HepG2 (cell line): ENCODE results near the gene C11orf68. TPM values are rescaled to one million over a fixed set of nuclear protein-coding genes. Genes with fewer than 3 reads are reported as not detected.

Experiments
- ATAC-seq: fragments of 200-7000 bp; cut with Tn5 transposase; 3 replicates; pipeline ENCODE4 v1.9.1; 2020; ENCODE audit warnings: mild to moderate bottlenecking, moderate library complexity
- BruUV-seq: library from RNA; stranded (reverse); fragments of 400-500 nt; replicated peaks from 2 replicates; lab custom pipeline; 2021; lab: Mats Ljungman, UMichigan
- CTCF ChIA-PET: fragments of 300-600 bp; formaldehyde crosslinking; extraction: SDS; loops from one replicate; lab custom pipeline; 2021; ENCODE audit warnings: low total read pairs, inconsistent platforms, low intra/inter-chr PET ratio; lab: Yijun Ruan, JAX
- POLR2A ChIA-PET: fragments of 350-600 bp; sonication (Branson Sonifier 250); formaldehyde crosslinking; loops from one replicate; lab custom pipeline; 2020; ENCODE audit warnings: antibody characterized with exemption, inconsistent platforms; lab: Yijun Ruan, JAX
- DNase-seq: peaks from one replicate; pipeline ENCODE4 v3.0.0-alpha.2; 2015; ENCODE audit warnings: low spot score
- FAIRE-seq: peaks from 3 replicates; lab custom pipeline; 2011; peaks lifted over from hg19 to GRCh38; lab: Jason Lieb, UNC
- H2AFZ ChIP-seq: one replicate; pipeline ENCODE4 v1.6.1; 2011; ENCODE audit warnings: low read length, inconsistent platforms
- H3K27ac ChIP-seq: fragments of 300-600 bp; 3 replicates; pipeline ENCODE4 v1.8.0; 2011; ENCODE audit warnings: mixed run types, mild to moderate bottlenecking, mixed read lengths, low read length, inconsistent platforms; ENCODE audit not compliant: insufficient read depth; ENCODE audit errors: extremely low read length
- H3K27me3 ChIP-seq, 2 experiments: fragments of 200-600 bp in 1 of 2; 2 replicates in 1 of 2; 3 replicates in 1 of 2; pipeline versions ENCODE4 v1.6.0 to v1.8.0; 2011; ENCODE audit warnings: low read length in 2 of 2, mild to moderate bottlenecking in 2 of 2, moderate library complexity in 2 of 2, inconsistent platforms in 1 of 2; ENCODE audit not compliant: insufficient read depth in 2 of 2, control insufficient read depth in 1 of 2
- H3K36me3 ChIP-seq, 2 experiments: fragments of 200-600 bp in 1 of 2; replicated peaks in 1 of 2; 2 replicates in 1 of 2; 3 replicates in 1 of 2; pipeline versions ENCODE4 v1.5.1 to v1.8.0; 2011; ENCODE audit warnings: low read length in 2 of 2, inconsistent platforms in 1 of 2; ENCODE audit not compliant: insufficient read depth in 2 of 2, control insufficient read depth in 1 of 2
- H3K4me1 ChIP-seq: 2 replicates; pipeline ENCODE4 v1.5.1; 2012; ENCODE audit warnings: low read length, inconsistent platforms; ENCODE audit not compliant: insufficient read depth
- H3K4me2 ChIP-seq: 2 replicates; pipeline ENCODE4 v1.6.0; 2011; ENCODE audit warnings: low read depth, low read length, inconsistent platforms
- H3K4me3 ChIP-seq, 3 experiments: fragments of 200-600 bp in 1 of 3; sonication (generic), shearing (Covaris generic) in 1 of 3; replicated peaks in 1 of 3; 2 replicates each; pipeline ENCODE4 v1.5.1; 2011 to 2016; ENCODE audit warnings: low read length in 3 of 3, inconsistent platforms in 2 of 3, low read depth in 2 of 3, mild to moderate bottlenecking in 2 of 3, control low read depth in 1 of 3, mixed read lengths in 1 of 3; ENCODE audit not compliant: insufficient read depth in 1 of 3
- H3K79me2 ChIP-seq: one replicate; pipeline ENCODE4 v1.6.1; 2011; ENCODE audit warnings: low read length, inconsistent platforms; ENCODE audit not compliant: insufficient read depth
- H3K9ac ChIP-seq: 2 replicates; pipeline ENCODE4 v1.6.0; 2011; ENCODE audit warnings: mild to moderate bottlenecking, low read depth, low read length, inconsistent platforms; ENCODE audit not compliant: insufficient read depth
- H3K9me3 ChIP-seq: 2 replicates; pipeline ENCODE4 v1.5.1; 2012; ENCODE audit warnings: mild to moderate bottlenecking, low read length
- H4K20me1 ChIP-seq: 2 replicates; pipeline ENCODE4 v1.6.0; 2011; ENCODE audit warnings: inconsistent platforms, mild to moderate bottlenecking, low read length, moderate library complexity; ENCODE audit not compliant: insufficient read depth
- CBFB ChIP-seq: sonication (generic); formaldehyde crosslinking; IDR thresholded peaks from 2 replicates; pipeline ENCODE4 v1.4.0; 2020; ENCODE audit warnings: missing genetic modification reagents
- EED ChIP-seq: sonication (generic); formaldehyde crosslinking; IDR thresholded peaks from 2 replicates; pipeline ENCODE4 v1.5.0; 2020; ENCODE audit warnings: mild to moderate bottlenecking, missing genetic modification reagents
- ETV6 ChIP-seq: sonication (generic); formaldehyde crosslinking; conservative IDR thresholded peaks from 2 replicates; pipeline ENCODE4 v1.4.0; 2020; ENCODE audit warnings: missing genetic modification reagents
- HOXA9 ChIP-seq: sonication (generic); formaldehyde crosslinking; IDR thresholded peaks from 2 replicates; pipeline ENCODE4 v1.8.1; 2022; ENCODE audit warnings: missing genetic modification reagents, mild to moderate bottlenecking, moderate library complexity, borderline replicate concordance
- KDM1A ChIP-seq: IDR thresholded peaks from 2 replicates; pipeline ENCODE4 v1.6.1; 2016; ENCODE audit warnings: missing compliant biosample characterization
- MLXIP ChIP-seq: sonication (generic); formaldehyde crosslinking; IDR thresholded peaks from 2 replicates; pipeline ENCODE4 v1.9.0; 2021; ENCODE audit warnings: missing genetic modification reagents, borderline replicate concordance
- RFX1 ChIP-seq: fragments of 450-650 bp; IDR thresholded peaks from 2 replicates; pipeline ENCODE4 v1.6.1; 2017
- SP1 ChIP-seq, 2 experiments: fragments of 450-650 bp in 1 of 2; sonication (generic) in 1 of 2; formaldehyde crosslinking in 1 of 2; IDR thresholded peaks; 2 replicates each; pipeline versions ENCODE4 v1.4.0 to v1.6.1; 2016 to 2020; ENCODE audit warnings: missing genetic modification reagents in 1 of 2
- ZBTB49 ChIP-seq: sonication (generic); formaldehyde crosslinking; IDR thresholded peaks from 2 replicates; pipeline ENCODE4 v1.4.0; 2020; ENCODE audit warnings: missing genetic modification reagents, borderline replicate concordance
- ZIK1 ChIP-seq: sonication (generic); formaldehyde crosslinking; IDR thresholded peaks from 2 replicates; pipeline ENCODE4 v1.5.0; 2020; ENCODE audit warnings: mild to moderate bottlenecking, low read depth, missing genetic modification reagents, borderline replicate concordance
- ZNF317 ChIP-seq: sonication (generic); formaldehyde crosslinking; IDR thresholded peaks from 2 replicates; pipeline ENCODE4 v1.5.0; 2020; ENCODE audit warnings: mild to moderate bottlenecking, missing genetic modification reagents
- ZNF468 ChIP-seq: sonication (generic); formaldehyde crosslinking; IDR thresholded peaks from 2 replicates; pipeline ENCODE4 v1.8.0; 2022; ENCODE audit warnings: mild to moderate bottlenecking, moderate library complexity, missing genetic modification reagents
- WGBS: methylation state at CpG from one replicate; pipeline ENCODE4 v1.1.6; 2017; ENCODE audit warnings: low lambda C conversion rate; 5-methylcytosine and 5-hydroxymethylcytosine counted together
- in situ Hi-C: cut with HindIII; loops from 2 replicates; pipeline ENCODE4 v1.10.0; 2017; ENCODE audit warnings: low pct_unique_long_range_greater_than_20kb; ENCODE audit not compliant: extremely low pct_ligation_motif_present
- intact Hi-C: fragments of 100-400 bp; cut with micrococcal nuclease; formaldehyde crosslinking; loops from one replicate; pipeline ENCODE4 v1.10.0; 2022; ENCODE audit not compliant: unreplicated experiment
- polyA plus RNA-seq, 8 experiments: library from polyadenylated mRNA; depleted of rRNA in 3 of 8; stranded (reverse) in 7 of 8; unstranded in 1 of 8; fragments of >200 nt; fragmentation: Illumina TruSeq in 4 of 8; extraction: Trizol in 4 of 8; gene quantifications; 2 replicates each; pipeline versions ENCODE4 v1.2.1 to v1.2.3, GENCODE V29; 2011 to 2016; ENCODE audit warnings: low read depth in 4 of 8, missing spikeins in 1 of 8, mixed read lengths in 1 of 8; ENCODE audit not compliant: insufficient read depth in 1 of 8
- total RNA-seq, 5 experiments: library from RNA; depleted of rRNA; stranded (reverse); fragments of >200 nt; fragmentation: Illumina TruSeq; extraction: Trizol; gene quantifications; 2 replicates each; pipeline ENCODE4 v1.2.3, GENCODE V29; 2016; ENCODE audit warnings: low read depth in 1 of 5
- TF ChIP-seq, protein P1 (sequence below): sonication (generic); formaldehyde crosslinking; IDR thresholded peaks from 2 replicates; pipeline ENCODE4 v1.5.0; 2020; ENCODE audit warnings: missing genetic modification reagents

The C11orf68 gene
- total and polyA plus RNA-seq, 2 of the 13 experiments (the other 11 are each of a cell fraction or from before 2014, with no cell fraction given), result 8.4 to 28.3 TPM

DNA sequence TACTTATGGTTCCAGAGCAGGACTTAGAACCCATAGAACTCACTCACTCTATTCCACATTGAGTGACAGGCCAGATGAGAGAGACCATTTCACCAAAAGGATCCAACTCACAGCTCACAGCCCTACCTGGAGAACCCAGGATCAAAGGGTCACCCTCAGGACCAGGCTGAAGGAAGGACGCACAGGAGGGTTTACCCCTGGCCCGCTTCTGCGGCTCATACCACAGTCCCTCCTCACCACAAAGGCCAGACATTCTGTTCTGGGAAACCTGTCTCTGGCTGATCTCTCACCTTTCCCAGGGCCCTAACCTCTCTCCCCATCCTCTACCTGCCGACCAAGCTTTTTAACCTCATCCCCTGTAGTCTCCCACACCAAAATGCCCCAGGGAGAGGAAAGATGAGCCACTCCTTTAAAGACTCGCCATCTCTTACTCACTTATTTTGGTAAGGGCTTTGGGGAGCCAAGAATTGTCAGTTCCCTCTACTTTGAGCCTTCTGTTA lies 23.3 kb downstream of the C11orf68 start:
- no peak overlapping the region for H3K27ac ChIP-seq
- TF ChIP-seq HOXA9 (no peak), MLXIP (CRISPR knock-in tag) (no peak), RFX1 (no peak), SP1 (IDR thresholded peaks at IDR 0.05) (no peak), SP1 (CRISPR knock-in tag; IDR thresholded peaks at IDR 0.05) (no peak), KDM1A (CRISPR knock-in tag) (no peak), CBFB (no peak), ZNF317 (CRISPR knock-in tag) (no peak), ZBTB49 (CRISPR knock-in tag) (no peak), ETV6 (CRISPR knock-in tag) (no peak), ZNF468 (CRISPR knock-in tag) (no peak), ZIK1 (CRISPR knock-in tag) (no peak), EED (CRISPR knock-in tag) (no peak)
- TF ChIP-seq, protein P1, sequence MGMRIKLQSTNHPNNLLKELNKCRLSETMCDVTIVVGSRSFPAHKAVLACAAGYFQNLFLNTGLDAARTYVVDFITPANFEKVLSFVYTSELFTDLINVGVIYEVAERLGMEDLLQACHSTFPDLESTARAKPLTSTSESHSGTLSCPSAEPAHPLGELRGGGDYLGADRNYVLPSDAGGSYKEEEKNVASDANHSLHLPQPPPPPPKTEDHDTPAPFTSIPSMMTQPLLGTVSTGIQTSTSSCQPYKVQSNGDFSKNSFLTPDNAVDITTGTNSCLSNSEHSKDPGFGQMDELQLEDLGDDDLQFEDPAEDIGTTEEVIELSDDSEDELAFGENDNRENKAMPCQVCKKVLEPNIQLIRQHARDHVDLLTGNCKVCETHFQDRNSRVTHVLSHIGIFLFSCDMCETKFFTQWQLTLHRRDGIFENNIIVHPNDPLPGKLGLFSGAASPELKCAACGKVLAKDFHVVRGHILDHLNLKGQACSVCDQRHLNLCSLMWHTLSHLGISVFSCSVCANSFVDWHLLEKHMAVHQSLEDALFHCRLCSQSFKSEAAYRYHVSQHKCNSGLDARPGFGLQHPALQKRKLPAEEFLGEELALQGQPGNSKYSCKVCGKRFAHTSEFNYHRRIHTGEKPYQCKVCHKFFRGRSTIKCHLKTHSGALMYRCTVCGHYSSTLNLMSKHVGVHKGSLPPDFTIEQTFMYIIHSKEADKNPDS, result no peak
- DNase-seq, result no peak
- no peak overlapping the region for H2AFZ ChIP-seq
- no peaks in the 10 kb centered on the region for H3K9me3 ChIP-seq
- intact Hi-C loops (no loop called here), in situ Hi-C loops (no loop called here)
- POLR2A ChIA-PET, result no interaction called here
- no peaks in the 10 kb centered on the region for H4K20me1 ChIP-seq
- ATAC-seq, result no peak
- no peak for FAIRE-seq
- no peak overlapping the region for H3K4me2 ChIP-seq
- CTCF ChIA-PET, result no interaction called here
- no peaks in the 10 kb centered on the region; a peak in 1 of 5 replicates for H3K27me3 ChIP-seq
- peaks cover 43% of the 10 kb centered on the region for H3K4me1 ChIP-seq
- WGBS, result 96% methylated on average over 5 of the region's 5 CpGs
- H3K36me3 ChIP-seq, result peaks cover 8 to 18% of the 10 kb centered on the region in 2 experiments; a peak in 4 of 5 replicates
- BruUV-seq, result no TSS peak
- peaks cover 37% of the 10 kb centered on the region for H3K79me2 ChIP-seq
- no peak overlapping the region for H3K9ac ChIP-seq
- H3K4me3 ChIP-seq, result no peak overlapping the region
